ENCODE results near the gene BAG3. TPM values are rescaled to one million over a fixed set of nuclear protein-coding genes. Genes with fewer than 3 reads are reported as not detected.

BAG3 gene
- total RNA-seq, 1 donor: 13.2 TPM

DNA sequence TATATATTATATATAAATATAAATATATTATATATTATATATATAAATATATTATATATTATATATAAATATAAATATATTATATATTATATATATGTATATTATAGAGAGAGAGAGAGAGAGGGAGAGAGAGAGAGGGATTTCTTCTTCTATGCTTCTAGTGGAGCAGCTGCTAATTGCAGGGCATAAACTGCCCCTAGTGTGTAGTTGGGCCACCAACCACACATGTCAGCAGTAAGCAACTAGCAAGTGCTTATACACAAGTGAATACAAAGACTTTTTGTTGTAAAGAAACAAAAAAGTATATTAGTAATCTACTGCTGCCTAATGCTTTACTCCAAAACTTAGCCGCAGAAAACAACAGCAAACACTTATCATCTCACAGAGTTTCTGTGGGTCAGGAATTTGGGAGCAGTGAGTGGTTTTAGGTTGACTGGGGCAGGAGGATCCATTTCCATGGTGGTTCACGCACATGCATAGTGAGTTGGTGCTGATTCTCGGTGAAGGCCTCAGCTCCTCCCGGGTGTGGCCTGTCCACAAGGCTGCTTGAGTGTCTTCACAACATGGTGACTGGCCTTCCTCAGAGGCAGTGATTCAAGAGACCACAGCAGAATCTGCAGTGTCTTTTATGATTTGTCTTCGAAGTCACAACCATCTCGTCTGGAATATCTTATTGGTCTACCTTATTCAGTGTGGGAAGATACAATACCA lies 25.5 kb upstream of the BAG3 start:
- Histone ChIP-seq H3K4me3 (ENCODE audit: low read length) (no peak overlapping the region), H3K4me1 (ENCODE audit: insufficient read depth, low read length) (no peaks in the 10 kb centered on the region)

GRCh38 chr10:119630300-119630699 lies 20.9 kb upstream of the BAG3 start:
- Histone ChIP-seq H3K9me3 (ENCODE audit: low read depth, low read length) (no peaks in the 10 kb centered on the region), H3K27me3 (ENCODE audit: insufficient read depth, low read length) (no peaks in the 10 kb centered on the region), H3K4me3 (ENCODE audit: low read length) (no peak overlapping the region), H3K4me1 (ENCODE audit: insufficient read depth, low read length) (no peaks in the 10 kb centered on the region)

More for the DNA sequence above, 25.5 kb upstream of the BAG3 start:
- Histone ChIP-seq H3K9me3 (ENCODE audit: low read depth, low read length) (no peaks in the 10 kb centered on the region), H3K27me3 (ENCODE audit: insufficient read depth, low read length) (no peaks in the 10 kb centered on the region)

DNA sequence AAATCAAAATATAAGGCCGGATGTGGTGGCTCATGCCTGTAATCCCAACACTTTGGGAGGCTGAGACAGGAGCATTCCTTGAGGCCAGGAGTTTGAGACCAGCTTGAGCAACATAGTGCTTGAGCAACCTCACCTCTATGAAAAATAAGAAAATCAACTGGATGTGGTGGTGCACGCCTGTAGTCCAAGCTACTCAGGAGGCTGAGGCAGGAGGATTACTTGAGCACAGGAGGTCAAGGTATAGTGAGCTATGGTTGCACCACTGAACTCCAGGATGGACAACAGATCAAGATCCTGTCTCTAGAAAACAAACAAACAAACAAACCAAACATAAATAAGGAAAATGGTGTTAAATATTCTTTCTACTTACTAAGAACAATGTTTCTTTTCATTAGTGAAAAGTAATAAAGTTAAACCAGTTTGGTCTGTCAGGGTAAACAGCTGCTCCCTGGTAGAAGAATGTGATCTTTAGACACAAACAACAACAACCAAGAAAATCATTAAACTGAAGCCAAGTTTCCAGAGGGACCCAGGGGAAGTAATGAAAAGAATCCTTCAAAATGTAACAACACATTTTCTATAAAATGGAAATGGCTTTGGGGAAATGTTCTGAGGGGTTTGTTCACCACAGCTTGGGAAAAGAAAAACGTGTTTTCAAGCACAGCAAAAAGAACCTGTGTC lies 17.5 kb upstream of the BAG3 start:
- H3K27me3 ChIP-seq (ENCODE audit: insufficient read depth, low read length): no peaks in the 10 kb centered on the region
- H3K4me1 ChIP-seq (ENCODE audit: insufficient read depth, low read length): no peaks in the 10 kb centered on the region
- no peaks in the 10 kb centered on the region for H3K9me3 ChIP-seq (ENCODE audit: low read depth, low read length)
- H3K4me3 ChIP-seq (ENCODE audit: low read length): no peak overlapping the region

GRCh38 chr10:119634219-119634544 lies 17.0 kb upstream of the BAG3 start:
- no peak overlapping the region for H3K4me3 ChIP-seq (ENCODE audit: low read length)
- no peaks in the 10 kb centered on the region for H3K4me1 ChIP-seq (ENCODE audit: insufficient read depth, low read length)
- no peaks in the 10 kb centered on the region for H3K9me3 ChIP-seq (ENCODE audit: low read depth, low read length)
- no peaks in the 10 kb centered on the region for H3K27me3 ChIP-seq (ENCODE audit: insufficient read depth, low read length)

GRCh38 chr10:119637631-119638030 lies 13.5 kb upstream of the BAG3 start:
- Histone ChIP-seq H3K9me3 (ENCODE audit: low read depth, low read length) (no peaks in the 10 kb centered on the region), H3K27me3 (ENCODE audit: insufficient read depth, low read length) (peaks cover 4% of the 10 kb centered on the region), H3K4me1 (ENCODE audit: insufficient read depth, low read length) (peaks cover 5% of the 10 kb centered on the region), H3K4me3 (ENCODE audit: low read length) (no peak overlapping the region)

DNA sequence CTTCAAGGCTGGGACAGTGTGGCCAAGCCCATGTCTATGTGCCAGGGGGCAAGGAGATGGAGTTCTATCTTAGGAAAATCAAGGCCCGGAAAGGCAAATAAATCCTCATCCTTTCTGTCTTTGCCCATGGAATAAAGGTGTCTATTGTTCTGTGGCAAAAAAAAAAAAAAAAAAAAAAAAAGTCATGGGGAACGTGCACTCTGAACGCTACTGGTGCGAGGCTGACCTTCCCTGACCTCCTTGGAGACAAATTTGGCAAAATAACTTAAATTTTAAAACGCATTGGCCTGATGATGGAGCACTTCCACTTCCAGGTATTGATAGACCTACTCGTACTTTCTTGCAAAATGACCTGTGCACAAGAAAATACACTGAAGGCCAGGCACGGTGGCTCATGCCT lies 12.2 kb upstream of the BAG3 start:
- no peaks in the 10 kb centered on the region for H3K9me3 ChIP-seq (ENCODE audit: low read depth, low read length)
- no peak overlapping the region for H3K4me3 ChIP-seq (ENCODE audit: low read length)
- peaks cover 4% of the 10 kb centered on the region for H3K27me3 ChIP-seq (ENCODE audit: insufficient read depth, low read length)
- H3K4me1 ChIP-seq (ENCODE audit: insufficient read depth, low read length): peaks cover 15% of the 10 kb centered on the region

- peaks cover 4% of the 10 kb centered on the region for H3K27me3 ChIP-seq (ENCODE audit: insufficient read depth, low read length)
- no peaks in the 10 kb centered on the region for H3K9me3 ChIP-seq (ENCODE audit: low read depth, low read length)
- H3K4me1 ChIP-seq (ENCODE audit: insufficient read depth, low read length): peaks cover 15% of the 10 kb centered on the region
- no peak overlapping the region for H3K4me3 ChIP-seq (ENCODE audit: low read length)
Observed at GRCh38 chr10:119640384-119640783, 10.8 kb upstream of the BAG3 start.

DNA sequence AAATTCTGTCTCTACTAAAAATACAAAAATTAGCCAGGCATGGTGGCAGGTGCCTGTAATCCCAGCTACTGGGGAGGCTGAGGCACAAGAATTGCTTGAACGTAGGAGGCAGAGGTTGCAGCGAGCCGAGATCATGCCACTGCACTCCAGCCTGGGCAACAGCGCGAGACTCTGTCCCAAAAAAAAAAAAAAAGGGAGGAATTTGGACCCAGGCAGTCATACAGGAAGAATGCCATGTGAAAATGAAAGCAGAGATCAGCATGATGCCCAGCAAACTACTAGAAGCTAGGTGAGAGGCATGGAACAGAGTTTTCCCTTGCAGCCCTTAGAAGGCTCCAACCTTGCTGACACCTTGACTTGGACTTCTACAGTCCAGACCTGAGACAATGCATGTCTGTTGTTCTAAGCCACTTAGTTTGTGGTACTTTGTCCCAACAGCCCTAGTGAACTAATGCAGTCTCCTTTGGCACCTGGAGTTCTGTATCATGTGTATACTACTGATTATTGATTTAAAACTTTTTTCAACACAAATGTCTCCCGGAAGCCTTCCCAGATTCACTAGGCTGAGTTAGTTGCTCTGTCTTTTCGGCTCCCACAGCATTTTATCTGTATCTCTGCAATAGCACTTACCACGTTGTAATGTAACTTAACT lies 10.2 kb upstream of the BAG3 start:
- Histone ChIP-seq H3K9me3 (ENCODE audit: low read depth, low read length) (no peaks in the 10 kb centered on the region), H3K4me1 (ENCODE audit: insufficient read depth, low read length) (peaks cover 15% of the 10 kb centered on the region), H3K4me3 (ENCODE audit: low read length) (no peak overlapping the region), H3K27me3 (ENCODE audit: insufficient read depth, low read length) (peaks cover 4% of the 10 kb centered on the region)

GRCh38 chr10:119642556-119643111 lies 8.5 kb upstream of the BAG3 start:
- Histone ChIP-seq H3K27me3 (ENCODE audit: insufficient read depth, low read length) (peaks cover 4% of the 10 kb centered on the region), H3K4me3 (ENCODE audit: low read length) (no peak overlapping the region), H3K9me3 (ENCODE audit: low read depth, low read length) (no peaks in the 10 kb centered on the region), H3K4me1 (ENCODE audit: insufficient read depth, low read length) (peaks cover 15% of the 10 kb centered on the region)

- Histone ChIP-seq H3K4me3 (ENCODE audit: low read length) (no peak overlapping the region), H3K4me1 (ENCODE audit: insufficient read depth, low read length) (peaks cover 15% of the 10 kb centered on the region), H3K27me3 (ENCODE audit: insufficient read depth, low read length) (peaks cover 4% of the 10 kb centered on the region), H3K9me3 (ENCODE audit: low read depth, low read length) (no peaks in the 10 kb centered on the region)
Observed at GRCh38 chr10:119643306-119644204, 7.6 kb upstream of the BAG3 start.

GRCh38 chr10:119644205-119644814 lies 6.9 kb upstream of the BAG3 start:
- H3K4me3 ChIP-seq (ENCODE audit: low read length): no peak overlapping the region
- H3K4me1 ChIP-seq (ENCODE audit: insufficient read depth, low read length): peaks cover 15% of the 10 kb centered on the region
- H3K9me3 ChIP-seq (ENCODE audit: low read depth, low read length): no peaks in the 10 kb centered on the region
- H3K27me3 ChIP-seq (ENCODE audit: insufficient read depth, low read length): peaks cover 4% of the 10 kb centered on the region

DNA sequence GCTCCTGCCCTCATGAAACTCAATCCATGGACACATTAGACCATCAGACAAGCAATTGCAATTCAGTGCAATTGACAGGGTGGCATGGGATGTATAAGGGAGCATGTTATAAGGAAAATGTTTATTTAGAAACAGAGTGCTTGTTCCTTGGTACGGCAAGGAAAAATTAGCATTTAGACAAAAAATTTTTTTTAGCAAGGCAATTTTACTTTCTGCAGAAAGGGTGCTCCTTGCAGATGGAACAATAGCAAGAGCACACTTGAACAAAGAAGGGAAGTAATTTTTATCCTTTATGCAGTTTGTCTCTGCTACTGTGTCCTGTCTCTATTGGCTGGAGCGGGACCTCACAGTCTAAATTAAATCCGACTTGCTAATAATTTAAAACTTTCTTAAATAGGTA lies 6.2 kb upstream of the BAG3 start:
- Histone ChIP-seq H3K4me1 (ENCODE audit: insufficient read depth, low read length) (peaks cover 16% of the 10 kb centered on the region), H3K27me3 (ENCODE audit: insufficient read depth, low read length) (peaks cover 4% of the 10 kb centered on the region), H3K9me3 (ENCODE audit: low read depth, low read length) (no peaks in the 10 kb centered on the region), H3K4me3 (ENCODE audit: low read length) (no peak overlapping the region)

- peaks cover 24% of the 10 kb centered on the region for H3K4me1 ChIP-seq (ENCODE audit: insufficient read depth, low read length)
- peaks cover 10% of the 10 kb centered on the region for H3K27me3 ChIP-seq (ENCODE audit: insufficient read depth, low read length)
- H3K4me3 ChIP-seq (ENCODE audit: low read length): no peak overlapping the region
- no peaks in the 10 kb centered on the region for H3K9me3 ChIP-seq (ENCODE audit: low read depth, low read length)
Observed at GRCh38 chr10:119650062-119650461, 1.1 kb upstream of the BAG3 start.

Data from mononuclear cell (primary cell).